C1 segment of cervical spinal cord (tissue), 14 donors: ENCODE measurements around the gene HBZ.
"Not testable (repeated sequence)": the region's sequence is repeated elsewhere in the genome, so short reads cannot be mapped to it uniquely, and the experiment has no call there.

Experiments
- DNase-seq, 14 donors: peaks; one replicate each; lab custom pipeline; 2025; lab: John Stamatoyannopoulos, UW

HBZ gene

DNA sequence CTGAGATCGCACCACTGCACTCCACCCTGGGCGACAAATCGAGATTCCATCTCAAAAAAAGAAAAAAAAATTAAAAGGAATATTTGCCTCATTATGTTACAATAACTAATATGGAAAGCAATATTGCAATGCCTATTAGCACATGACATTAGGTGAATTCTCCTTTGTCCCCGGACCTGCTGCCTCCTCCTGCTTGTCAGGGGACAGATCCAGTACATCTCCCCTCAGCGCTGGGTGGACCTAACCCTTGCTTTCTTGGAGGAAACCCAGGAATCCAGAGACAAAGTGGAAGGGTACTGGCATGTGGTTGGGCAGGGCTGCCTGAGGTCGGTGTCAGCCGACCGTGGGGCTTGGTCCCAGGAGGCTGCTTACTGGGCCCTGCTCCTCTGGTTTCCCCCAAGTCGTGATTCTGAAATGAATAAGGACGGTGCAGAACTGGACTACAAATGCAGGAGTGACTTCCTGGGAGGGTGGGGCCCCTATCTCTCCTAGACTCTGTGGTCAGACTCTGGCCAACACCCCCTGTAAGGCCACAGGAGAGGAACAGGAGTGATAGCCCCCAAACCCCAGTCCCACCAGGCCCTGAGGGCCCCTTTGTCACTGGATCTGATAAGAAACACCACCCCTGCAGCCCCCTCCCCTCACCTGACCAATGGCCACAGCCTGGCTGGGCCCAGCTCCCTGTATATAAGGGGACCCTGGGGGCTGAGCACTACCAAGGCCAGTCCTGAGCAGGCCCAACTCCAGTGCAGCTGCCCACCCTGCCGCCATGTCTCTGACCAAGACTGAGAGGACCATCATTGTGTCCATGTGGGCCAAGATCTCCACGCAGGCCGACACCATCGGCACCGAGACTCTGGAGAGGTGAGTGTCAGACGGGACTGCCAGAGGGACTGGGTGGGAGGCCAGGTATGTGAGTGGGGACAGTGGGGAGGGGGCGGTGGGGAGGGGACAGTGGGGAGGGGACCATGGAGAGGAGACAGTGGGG is at the start of gene HBZ:
Gene HBZ, plus strand, starts transcription at position 504 of the 988 bp plus-strand sequence. Its CDS starts 266 bp downstream, at position 770.
- DNase-seq = no peak

DNA sequence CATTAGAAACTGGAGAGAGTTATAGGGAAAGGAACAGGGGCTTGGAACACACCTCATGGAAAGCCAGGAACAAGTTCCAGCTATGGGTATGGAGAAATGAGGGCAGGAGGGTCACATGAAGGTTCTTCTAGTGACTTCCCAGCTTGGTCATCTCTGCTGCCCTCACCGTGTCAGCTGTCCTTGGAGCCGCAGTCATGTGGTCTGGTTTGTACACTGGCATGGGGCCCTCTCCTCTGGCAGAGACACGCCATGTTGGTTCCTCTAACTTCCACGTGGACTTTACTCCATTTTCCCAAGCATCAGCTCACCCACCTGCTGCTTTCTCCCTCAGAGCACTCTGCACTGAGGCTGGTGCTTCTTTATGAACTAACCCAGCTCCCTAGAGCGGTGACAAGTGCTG is 48.1 kb upstream of the HBZ start:
- no peak for DNase-seq

DNA sequence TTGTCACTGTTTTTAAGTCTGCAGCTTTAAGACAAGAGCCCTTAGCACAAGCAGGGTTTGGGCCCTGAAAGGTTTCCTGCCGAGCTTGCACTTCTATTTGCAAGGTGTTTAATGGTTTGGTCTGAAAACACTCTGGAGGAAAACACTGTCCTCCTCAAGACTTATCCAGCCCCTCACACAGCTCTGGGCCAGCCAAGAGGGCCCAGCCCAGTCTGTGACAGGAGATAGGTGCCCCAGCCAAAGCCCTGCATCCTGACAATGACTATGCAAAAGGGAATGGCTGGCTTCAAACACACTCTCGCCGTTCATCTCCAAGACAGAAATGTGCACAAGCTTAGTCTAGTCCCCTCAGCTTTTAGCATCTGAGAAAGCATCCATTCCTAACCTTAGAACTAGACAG is 47.5 kb upstream of the HBZ start:
- no peak for DNase-seq

GRCh38 chr16:105521-105920 is 46.9 kb upstream of the HBZ start:
- DNase-seq = no peak

DNA sequence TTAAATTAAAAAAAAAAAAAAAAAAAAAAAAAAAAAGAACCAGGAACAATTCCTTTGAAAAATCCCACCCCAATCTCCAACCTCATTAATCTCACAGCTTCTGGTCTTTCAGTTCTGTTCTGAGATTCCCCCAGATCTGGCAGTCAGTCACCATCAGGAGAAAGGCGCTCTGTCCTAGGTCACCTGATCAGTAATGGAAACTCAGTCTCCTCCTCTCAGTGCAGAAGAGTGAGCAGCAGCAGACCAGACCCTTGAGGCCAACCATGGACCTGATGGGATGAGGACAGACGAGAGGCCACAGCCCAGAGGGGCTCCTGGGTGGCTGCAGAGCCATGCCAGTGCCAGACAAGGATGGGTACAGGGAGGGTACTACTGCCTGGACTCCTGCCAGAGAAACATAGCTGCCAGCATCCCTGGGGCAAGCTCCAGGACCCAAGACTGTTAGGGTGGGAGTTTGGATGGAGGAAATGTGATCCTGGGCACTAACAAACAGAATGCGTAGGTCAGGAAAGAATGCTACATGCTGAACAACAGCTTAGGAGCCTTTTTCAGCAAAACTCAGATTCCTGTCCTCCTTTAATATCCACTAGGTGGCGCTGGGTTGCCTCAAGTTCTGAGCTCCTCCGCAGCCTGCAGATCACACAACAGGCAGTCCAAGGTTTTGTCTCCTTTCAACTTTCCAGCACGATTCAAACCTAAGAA is 45.7 kb upstream of the HBZ start:
- peak in 8 of 14 donors; percentile 31 to 60 (median 40) for DNase-seq

DNA sequence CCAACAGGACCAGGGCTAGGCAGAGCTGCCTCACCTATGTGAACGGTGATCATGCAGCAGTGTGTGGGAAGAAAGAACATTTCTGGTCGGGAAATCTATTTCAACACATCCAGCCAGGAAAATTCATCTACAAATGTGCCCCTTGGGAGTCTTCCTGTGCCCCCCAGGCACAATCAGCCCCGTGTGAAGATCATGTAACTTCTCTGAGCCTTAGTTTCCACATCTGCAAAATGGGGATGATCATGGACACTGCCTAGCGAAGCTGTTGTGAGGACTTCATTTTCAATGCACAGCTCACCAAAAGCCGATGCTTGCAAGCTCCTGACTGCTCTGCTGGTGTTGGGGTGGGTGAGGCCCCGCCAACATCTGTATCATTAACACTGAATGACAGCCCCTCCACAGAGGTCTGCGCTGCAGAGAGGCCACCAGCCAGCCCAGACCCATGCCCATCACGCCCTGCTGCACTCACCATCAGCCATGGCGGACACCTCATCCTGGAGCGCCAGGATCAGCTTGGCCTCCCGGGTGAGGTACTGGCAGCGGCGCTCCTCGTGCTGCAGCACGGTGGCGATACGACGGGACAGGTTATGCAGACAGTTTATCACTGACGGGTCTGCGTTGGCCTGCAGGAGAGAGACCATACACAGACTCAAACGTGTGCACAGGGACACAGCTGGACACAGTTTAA is 40.1 kb upstream of the HBZ start:
- no peak for DNase-seq

DNA sequence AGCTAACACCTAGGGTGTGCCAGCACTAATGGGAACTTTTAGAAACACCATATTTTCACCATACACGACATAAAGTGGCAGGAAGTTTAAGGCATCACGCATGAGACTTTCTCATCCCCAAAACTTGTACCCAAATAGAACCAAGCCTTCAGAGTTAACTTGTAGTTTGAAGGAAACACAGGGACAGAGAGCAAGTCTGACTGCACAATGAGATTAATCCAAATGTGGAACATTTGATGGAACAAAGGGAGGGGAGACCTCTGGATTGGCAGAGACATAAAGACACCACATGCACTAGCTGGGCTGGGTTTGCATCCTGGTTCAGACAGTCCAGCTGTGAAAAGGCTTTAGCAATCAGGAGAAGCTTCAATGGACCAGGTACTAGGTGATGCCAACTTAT is 38.1 kb upstream of the HBZ start:
- no peak for DNase-seq

- no peak for DNase-seq
Measured at GRCh38 chr16:116015-116414, 36.4 kb upstream of the HBZ start.

DNA sequence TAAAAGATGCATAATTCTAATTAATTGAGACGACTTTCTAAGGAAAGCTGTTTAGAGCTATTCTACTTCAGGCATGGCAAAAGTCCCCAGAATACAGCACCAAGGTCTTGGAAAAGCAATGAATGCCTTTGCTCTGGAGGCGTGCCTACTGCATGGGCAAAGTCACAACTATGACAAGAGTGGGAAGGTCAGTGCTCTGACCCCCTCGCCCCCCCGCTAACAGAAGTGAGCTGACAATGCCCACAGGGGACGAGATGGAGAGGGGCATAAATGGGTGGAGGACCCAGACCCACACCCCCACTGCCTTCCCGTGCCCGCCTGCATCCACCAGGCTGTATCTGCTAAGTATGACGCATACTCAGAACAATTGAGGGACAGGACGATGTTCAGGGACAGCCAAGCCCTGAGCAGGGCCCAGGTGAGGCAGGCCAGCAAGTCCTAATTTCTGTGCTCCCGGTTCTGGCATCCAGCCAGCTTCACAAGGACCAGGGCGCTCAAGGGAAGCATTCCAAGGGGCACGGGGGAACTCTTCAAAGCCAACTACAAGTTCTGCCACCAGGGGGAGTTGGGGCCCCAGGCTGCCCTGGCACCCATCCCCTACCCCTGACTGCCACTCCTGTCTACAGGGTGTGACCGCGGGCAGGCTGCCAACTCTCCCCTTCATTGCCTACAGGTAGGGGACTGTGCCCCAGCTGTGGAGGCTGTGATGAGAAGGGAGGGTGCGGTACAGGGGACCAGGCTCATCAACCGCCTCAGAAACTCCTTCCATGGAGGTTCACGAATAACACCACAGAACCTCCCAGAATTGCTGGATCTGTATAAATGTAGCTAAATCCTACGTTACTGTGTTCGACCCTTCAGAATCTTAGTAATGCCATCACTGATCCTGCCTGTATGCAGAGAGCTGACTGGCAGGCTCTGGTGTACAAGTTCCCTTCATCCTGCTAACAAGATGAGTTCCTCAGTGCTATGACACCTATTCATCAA is 34.8 kb upstream of the HBZ start:
- DNase-seq = peak in 2 of 14 donors; percentile 22 to 28

- no peak for DNase-seq
Measured at GRCh38 chr16:118857-119256, 33.6 kb upstream of the HBZ start.

GRCh38 chr16:119295-119694 is 33.1 kb upstream of the HBZ start:
- DNase-seq = no peak

DNA sequence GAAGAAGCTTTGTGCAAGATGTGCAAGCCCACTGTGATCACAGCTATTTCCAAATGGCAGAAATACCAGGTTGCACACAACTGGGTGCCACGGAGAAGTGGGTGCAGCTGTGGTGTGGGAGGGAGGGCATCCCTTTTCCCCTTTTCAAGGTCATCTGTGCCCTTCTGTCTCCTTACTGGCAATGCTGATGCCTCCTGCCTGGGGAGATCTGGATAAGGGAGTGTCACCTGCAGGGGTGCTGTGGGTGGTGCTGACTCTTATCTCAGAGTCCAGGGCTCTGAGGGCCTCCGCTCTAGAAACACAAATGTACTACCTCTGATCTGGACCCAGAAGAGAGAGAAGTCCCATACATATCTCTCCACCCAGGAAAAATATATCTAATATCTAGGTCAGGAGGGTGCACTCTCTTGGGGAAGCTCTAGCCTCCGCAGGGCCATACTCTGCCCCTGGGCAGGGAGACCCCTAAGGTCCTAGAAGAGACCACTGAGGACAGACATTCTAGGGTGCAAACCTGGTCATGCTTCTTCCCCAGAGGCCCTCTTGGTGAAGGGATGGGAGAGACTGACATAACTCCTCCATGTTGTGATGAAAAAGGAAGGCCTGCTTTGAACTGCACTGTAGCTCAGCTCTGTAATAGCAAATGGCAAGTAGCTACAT is 32.5 kb upstream of the HBZ start:
- DNase-seq = no peak

DNA sequence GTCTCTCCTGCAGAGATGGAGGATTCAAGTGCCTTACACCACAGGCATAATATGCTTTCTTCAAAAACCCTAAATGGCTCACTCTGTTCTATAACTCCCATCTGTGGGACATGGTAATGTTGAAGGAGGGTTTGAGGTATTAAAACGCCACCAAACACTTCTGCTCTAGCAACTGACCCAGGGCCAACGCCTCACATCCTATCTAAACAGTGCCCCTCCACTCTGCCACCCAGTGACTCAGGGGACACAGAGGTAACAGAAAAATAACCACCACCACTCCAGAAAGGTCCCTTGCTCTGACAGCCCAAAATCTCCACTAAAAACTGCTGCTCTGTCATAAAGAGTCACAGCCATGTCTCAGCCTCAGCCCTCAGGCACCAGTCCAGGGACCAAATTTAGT is 31.7 kb upstream of the HBZ start:
- DNase-seq = no peak

DNA sequence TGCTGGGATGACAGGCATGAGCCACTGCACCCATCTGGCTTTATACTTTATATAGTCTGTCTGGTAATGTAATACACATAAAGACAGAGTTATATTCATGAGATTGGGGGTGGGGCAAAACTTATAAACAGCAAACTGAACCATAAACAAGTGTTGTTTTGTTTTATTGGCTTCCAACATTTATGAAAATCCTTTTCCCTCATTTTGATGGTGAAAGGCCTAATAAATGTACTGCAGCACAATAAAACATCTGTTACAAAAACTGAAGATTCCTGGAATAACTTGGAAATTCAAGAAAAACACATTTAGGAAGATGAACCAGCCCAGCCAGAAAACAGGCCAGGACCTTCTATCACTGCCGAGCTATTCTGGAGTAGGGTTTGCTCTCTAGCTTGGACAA is 30.1 kb upstream of the HBZ start:
- no peak for DNase-seq

DNA sequence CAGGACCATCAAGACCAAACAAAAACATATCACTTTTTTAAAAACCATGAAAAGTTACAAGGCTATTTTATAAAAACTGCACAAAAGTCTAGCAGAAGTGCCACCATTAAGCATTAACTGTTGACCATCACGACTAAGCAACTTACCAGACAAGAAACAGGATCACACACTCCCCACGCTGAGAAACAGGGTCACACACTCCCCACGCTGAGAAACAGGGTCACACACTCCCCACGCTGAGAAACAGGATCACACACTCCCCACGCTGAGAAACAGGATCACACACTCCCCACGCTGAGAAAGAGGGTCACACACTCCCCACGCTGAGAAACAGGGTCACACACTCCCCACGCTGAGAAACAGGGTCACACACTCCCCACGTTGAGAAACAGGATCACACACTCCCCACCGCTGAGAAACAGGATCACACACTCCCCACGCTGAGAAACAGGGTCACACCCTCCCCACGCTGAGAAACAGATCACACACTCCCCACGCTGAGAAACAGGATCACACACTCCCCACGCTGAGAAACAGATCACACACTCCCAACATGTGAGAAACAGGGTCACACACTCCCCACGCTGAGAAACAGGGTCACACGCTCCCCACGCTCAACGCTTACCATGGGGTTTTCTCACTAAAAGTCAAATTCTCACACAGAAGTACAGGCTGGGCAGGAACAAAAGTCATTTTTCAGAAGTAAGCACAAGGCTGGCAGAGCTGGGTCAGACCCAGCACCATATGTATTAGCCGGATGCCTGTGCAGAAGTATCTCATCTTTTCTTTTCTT is 28.7 kb upstream of the HBZ start:
- DNase-seq = not testable (repeated sequence)

- DNase-seq = no peak
Measured at GRCh38 chr16:125011-125410, 27.4 kb upstream of the HBZ start.

- DNase-seq = no peak
Measured at GRCh38 chr16:129075-129474, 23.4 kb upstream of the HBZ start.

DNA sequence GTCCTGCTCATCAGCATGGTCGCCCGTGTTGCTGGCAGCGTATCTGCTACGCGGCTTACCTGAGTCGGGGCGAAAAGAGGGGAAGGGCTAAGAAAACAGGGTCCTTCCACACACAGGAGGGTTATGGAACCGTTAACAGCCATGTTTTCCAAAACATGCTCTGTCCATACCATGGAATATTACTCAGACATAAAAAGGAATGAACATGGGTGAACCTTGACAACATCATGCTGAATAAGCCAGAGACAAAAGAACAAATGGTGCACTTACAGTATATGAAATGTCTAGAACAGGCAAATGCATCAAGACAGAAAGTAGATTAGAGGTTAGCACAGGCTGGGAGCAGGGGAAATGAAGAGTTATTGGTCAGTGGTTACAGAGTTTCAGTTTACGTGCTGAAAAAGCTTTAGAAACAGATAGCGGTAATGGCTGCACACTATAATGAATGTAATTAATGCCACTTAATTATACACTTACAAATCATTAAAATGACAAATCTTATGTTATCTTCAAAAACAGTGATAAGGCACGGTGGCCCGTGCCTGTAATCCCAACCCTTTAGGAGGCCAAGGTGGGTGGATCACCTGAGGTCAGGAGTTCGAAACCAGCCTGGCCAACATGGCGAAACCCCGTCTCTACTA is 21.8 kb upstream of the HBZ start:
- DNase-seq = no peak

GRCh38 chr16:132120-132519 is 20.3 kb upstream of the HBZ start:
- no peak for DNase-seq
